A549 (cell line): Measurements from ENCODE around the gene ANTXR2. TPM values are rescaled to one million over a fixed set of nuclear protein-coding genes. Genes with fewer than 3 reads are reported as not detected.

Experiments
- ATAC-seq, 2 experiments: fragments of 200-7000 bp in 1 of 2; fragments of >200 bp in 1 of 2; cut with Nextera tagmentation in 1 of 2; cut with Tn5 transposase in 1 of 2; 3 replicates each; pipeline versions ENCODE4 v1.8.0 to v1.9.1; 2018 to 2020; ENCODE audit warnings: mild to moderate bottlenecking in 1 of 2, moderate library complexity in 1 of 2
- CTCF ChIA-PET: fragments of 300-600 bp; sonication (Branson Sonifier 250); formaldehyde crosslinking; extraction: SDS; loops from one replicate; lab custom pipeline; 2021; ENCODE audit warnings: antibody characterized with exemption, inconsistent platforms; lab: Yijun Ruan, JAX
- POLR2A ChIA-PET: fragments of 350-600 bp; formaldehyde crosslinking; extraction: SDS; loops from one replicate; lab custom pipeline; 2021; ENCODE audit warnings: antibody characterized with exemption, inconsistent platforms; lab: Yijun Ruan, JAX
- DNase-seq, 2 experiments: peaks; one replicate each; pipeline versions ENCODE4 v3.0.0 to v3.0.0-alpha.2; 2011 to 2016; ENCODE audit warnings: low read depth in 1 of 2, low spot score in 1 of 2
- FAIRE-seq: peaks from 2 replicates; lab custom pipeline; 2011; peaks lifted over from hg19 to GRCh38; lab: Jason Lieb, UNC
- H3K27ac ChIP-seq, 2 experiments: fragments of >200 bp; sonication (Bioruptor Twin); formaldehyde crosslinking; 3 replicates each; pipeline ENCODE4 v1.5.1; 2016 to 2017
- H3K4me1 ChIP-seq: fragments of >200 bp; sonication (Bioruptor Twin); formaldehyde crosslinking; 3 replicates; pipeline ENCODE4 v1.6.1; 2016
- H3K4me2 ChIP-seq: fragments of >200 bp; sonication (Bioruptor Twin); formaldehyde crosslinking; 3 replicates; pipeline ENCODE4 v1.6.1; 2016
- H3K4me3 ChIP-seq: fragments of >200 bp; sonication (Bioruptor Twin); formaldehyde crosslinking; 3 replicates; pipeline ENCODE4 v1.5.1; 2016
- H3K9me3 ChIP-seq: fragments of >200 bp; sonication (Bioruptor Twin); formaldehyde crosslinking; 3 replicates; pipeline ENCODE4 v1.6.1; 2016
- BHLHE40 ChIP-seq: IDR thresholded peaks from 2 replicates; pipeline ENCODE4 v1.6.1; 2012; ENCODE audit warnings: low read depth, low read length, inconsistent platforms
- CEBPB ChIP-seq, 2 experiments: fragments of >200 bp in 1 of 2; sonication (Bioruptor Twin) in 1 of 2; formaldehyde crosslinking in 1 of 2; IDR thresholded peaks; 2 replicates each; pipeline ENCODE4 v1.6.1; 2012 to 2016
- CHD2 ChIP-seq: fragments of 150-350 bp; IDR thresholded peaks from 2 replicates; pipeline ENCODE4 v1.6.1; 2014; ENCODE audit warnings: low read length; ENCODE audit not compliant: partially characterized antibody
- CHD4 ChIP-seq: fragments of 200-600 bp; sonication (generic); IDR thresholded peaks from 2 replicates; pipeline ENCODE4 v1.6.1; 2016; ENCODE audit warnings: antibody characterized with exemption, mild to moderate bottlenecking, borderline replicate concordance
- EHF ChIP-seq: fragments of 250-450 bp; sonication (Bioruptor Pico); IDR thresholded peaks from 2 replicates; pipeline ENCODE4 v1.5.0; 2020; ENCODE audit warnings: mild to moderate bottlenecking
- EHMT2 ChIP-seq: fragments of 200-600 bp; sonication (generic); IDR thresholded peaks from 2 replicates; pipeline ENCODE4 v1.6.1; 2016; ENCODE audit warnings: antibody characterized with exemption, low read depth, mild to moderate bottlenecking, moderate library complexity
- ESRRA ChIP-seq: fragments of 150-350 bp; IDR thresholded peaks from 2 replicates; pipeline ENCODE4 v1.6.1; 2014; ENCODE audit warnings: mild to moderate bottlenecking, low read length, borderline replicate concordance
- FOSB ChIP-seq: fragments of 250-450 bp; sonication (Bioruptor Pico); IDR thresholded peaks from 2 replicates; pipeline ENCODE4 v1.5.0; 2020; ENCODE audit warnings: mild to moderate bottlenecking, moderate library complexity
- FOXS1 ChIP-seq: fragments of 250-450 bp; sonication (Bioruptor Pico); IDR thresholded peaks from 2 replicates; pipeline ENCODE4 v1.5.0; 2020; ENCODE audit warnings: mild to moderate bottlenecking, moderate library complexity
- HES2 ChIP-seq: fragments of >200 bp; sonication (Bioruptor Twin); formaldehyde crosslinking; IDR thresholded peaks from 2 replicates; pipeline ENCODE4 v1.6.1; 2016
- HOXA7 ChIP-seq: fragments of 250-450 bp; sonication (Bioruptor Pico); IDR thresholded peaks from 2 replicates; pipeline ENCODE4 v1.5.0; 2020; ENCODE audit warnings: mild to moderate bottlenecking, moderate library complexity
- MYC ChIP-seq: IDR thresholded peaks from 2 replicates; pipeline ENCODE4 v1.6.1; 2012; ENCODE audit warnings: mild to moderate bottlenecking, inconsistent platforms, low read length, improper control_type of control experiment, borderline replicate concordance
- PBX3 ChIP-seq: IDR thresholded peaks from 2 replicates; pipeline ENCODE4 v1.6.1; 2012
- RCOR1 ChIP-seq: fragments of 150-350 bp; IDR thresholded peaks from 2 replicates; pipeline ENCODE4 v1.6.1; 2014; ENCODE audit warnings: antibody characterized with exemption, low read length, low read depth
- REST ChIP-seq: fragments of 200-600 bp; sonication (generic); IDR thresholded peaks from 2 replicates; pipeline ENCODE4 v1.6.1; 2016; ENCODE audit warnings: antibody characterized with exemption, mild to moderate bottlenecking, moderate library complexity
- RNF2 ChIP-seq: fragments of 200-600 bp; sonication (generic); IDR thresholded peaks from 2 replicates; pipeline ENCODE4 v1.6.1; 2016; ENCODE audit warnings: low read depth, mild to moderate bottlenecking, antibody characterized with exemption, moderate library complexity, borderline replicate concordance
- ZFP36 ChIP-seq: fragments of 450-650 bp; IDR thresholded peaks from 2 replicates; pipeline ENCODE4 v1.6.1; 2014; ENCODE audit warnings: borderline replicate concordance; ENCODE audit not compliant: partially characterized antibody
- ZSCAN20 ChIP-seq: fragments of 250-450 bp; sonication (Bioruptor Pico); IDR thresholded peaks from 2 replicates; pipeline ENCODE4 v1.8.0; 2022; ENCODE audit warnings: mild to moderate bottlenecking, moderate library complexity
- WGBS: methylation state at CpG from one replicate; pipeline ENCODE4 v1.1.6; 2017; ENCODE audit errors: missing lambda C conversion rate; 5-methylcytosine and 5-hydroxymethylcytosine counted together
- polyA plus RNA-seq, 4 experiments: library from polyadenylated mRNA; depleted of rRNA in 3 of 4; stranded (reverse); fragments of >200 nt; fragmentation: RNase III in 1 of 4; extraction: RNeasy Plus Mini Kit Qiagen cat#74134 plus additional on column Dnase treatment in 1 of 4; gene quantifications; 2 replicates in 3 of 4; 3 replicates in 1 of 4; pipeline ENCODE4 v1.2.3, GENCODE V29; 2011 to 2017
- TF ChIP-seq, protein P1 (sequence below): fragments of 450-650 bp; IDR thresholded peaks from 2 replicates; pipeline ENCODE4 v1.6.1; 2014; ENCODE audit warnings: antibody characterized with exemption
- TF ChIP-seq, protein P2 (sequence below): IDR thresholded peaks from 2 replicates; pipeline ENCODE4 v1.6.1; 2012
- TF ChIP-seq, protein P3 (sequence below): fragments of 150-350 bp; IDR thresholded peaks from 2 replicates; pipeline ENCODE4 v1.6.1; 2014; ENCODE audit warnings: low read depth, mild to moderate bottlenecking, low read length

ANTXR2 gene
- polyA plus RNA-seq, 2 of the 4 experiments (the other 2 are of a cell fraction), result 2.3 to 3.0 TPM

- TF ChIP-seq, protein P1, sequence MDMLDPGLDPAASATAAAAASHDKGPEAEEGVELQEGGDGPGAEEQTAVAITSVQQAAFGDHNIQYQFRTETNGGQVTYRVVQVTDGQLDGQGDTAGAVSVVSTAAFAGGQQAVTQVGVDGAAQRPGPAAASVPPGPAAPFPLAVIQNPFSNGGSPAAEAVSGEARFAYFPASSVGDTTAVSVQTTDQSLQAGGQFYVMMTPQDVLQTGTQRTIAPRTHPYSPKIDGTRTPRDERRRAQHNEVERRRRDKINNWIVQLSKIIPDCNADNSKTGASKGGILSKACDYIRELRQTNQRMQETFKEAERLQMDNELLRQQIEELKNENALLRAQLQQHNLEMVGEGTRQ, result no peak
Measured at GRCh38 chr4:79875344-79875899, 197.6 kb downstream of the ANTXR2 start (continued).

- ATAC-seq (no peak), FAIRE-seq (no peak), DNase-seq (no peak)
- POLR2A ChIA-PET, result no interaction called here
- 83% methylated on average over 2 of the region's 2 CpGs for WGBS
- Histone ChIP-seq H3K4me2 (no peak overlapping the region), H3K4me1 (no peaks in the 10 kb centered on the region), H3K4me3 (no peak overlapping the region), H3K27ac (no peak overlapping the region), H3K9me3 (no peaks in the 10 kb centered on the region)
- CTCF ChIA-PET, result no interaction called here
- TF ChIP-seq PBX3, result no peak
- no peak for TF ChIP-seq CHD4
- no peak for TF ChIP-seq HOXA7
- no peak for TF ChIP-seq RNF2
- TF ChIP-seq HES2, result no peak
- no peak for TF ChIP-seq EHF (CRISPR knock-in tag)
- no peak for TF ChIP-seq EHMT2
- no peak for TF ChIP-seq REST
- TF ChIP-seq CHD2, result no peak
- TF ChIP-seq RCOR1, result no peak
- no peak for TF ChIP-seq CEBPB (IDR thresholded peaks at IDR 0.05)
- no peak for TF ChIP-seq FOXS1 (CRISPR knock-in tag)
- no peak for TF ChIP-seq ZSCAN20 (CRISPR knock-in tag)
- no peak for TF ChIP-seq FOSB (CRISPR knock-in tag)
Measured at GRCh38 chr4:79874197-79874596, 198.8 kb downstream of the ANTXR2 start.

DNA sequence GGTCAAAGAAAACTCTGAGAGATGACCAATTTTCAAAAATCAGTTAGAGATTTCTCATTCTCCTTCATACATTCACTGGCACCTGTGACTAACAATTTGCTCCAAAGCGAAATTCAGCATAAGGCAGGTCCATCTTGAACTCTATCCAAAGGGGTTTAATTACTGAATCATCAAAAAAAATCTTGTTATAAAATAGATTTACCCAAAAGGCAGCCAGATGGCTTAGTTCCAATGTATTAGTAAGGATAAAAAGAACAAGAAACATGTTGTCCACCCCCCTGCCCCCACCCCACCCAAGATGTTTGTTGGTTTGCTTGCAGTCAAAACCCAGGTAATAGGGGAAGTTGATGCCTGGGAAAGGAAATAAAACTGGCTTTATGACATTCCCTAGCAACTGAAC, 200.3 kb downstream of the ANTXR2 start:
- no peak overlapping the region for H3K4me3 ChIP-seq
- DNase-seq, result no peak
- H3K4me2 ChIP-seq, result no peak overlapping the region
- H3K9me3 ChIP-seq, result no peaks in the 10 kb centered on the region
- no peak for ATAC-seq
- no peaks in the 10 kb centered on the region for H3K4me1 ChIP-seq
- ChIA-PET POLR2A (no interaction called here), CTCF (no interaction called here)
- no peak overlapping the region for H3K27ac ChIP-seq
- no peak for FAIRE-seq
- WGBS, result 4% methylated on average over 1 of the region's 1 CpG
- no peak for TF ChIP-seq RCOR1
- TF ChIP-seq EHMT2, result no peak
- TF ChIP-seq ZFP36, result no peak
- TF ChIP-seq FOSB (CRISPR knock-in tag), result no peak
- no peak for TF ChIP-seq REST
- no peak for TF ChIP-seq EHF (CRISPR knock-in tag)
- TF ChIP-seq RNF2, result no peak
- TF ChIP-seq, protein P2, sequence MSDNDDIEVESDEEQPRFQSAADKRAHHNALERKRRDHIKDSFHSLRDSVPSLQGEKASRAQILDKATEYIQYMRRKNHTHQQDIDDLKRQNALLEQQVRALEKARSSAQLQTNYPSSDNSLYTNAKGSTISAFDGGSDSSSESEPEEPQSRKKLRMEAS, result no peak
- no peak for TF ChIP-seq PBX3
- TF ChIP-seq ESRRA, result no peak
- no peak for TF ChIP-seq MYC
- TF ChIP-seq FOXS1 (CRISPR knock-in tag), result no peak
- TF ChIP-seq, protein P3, sequence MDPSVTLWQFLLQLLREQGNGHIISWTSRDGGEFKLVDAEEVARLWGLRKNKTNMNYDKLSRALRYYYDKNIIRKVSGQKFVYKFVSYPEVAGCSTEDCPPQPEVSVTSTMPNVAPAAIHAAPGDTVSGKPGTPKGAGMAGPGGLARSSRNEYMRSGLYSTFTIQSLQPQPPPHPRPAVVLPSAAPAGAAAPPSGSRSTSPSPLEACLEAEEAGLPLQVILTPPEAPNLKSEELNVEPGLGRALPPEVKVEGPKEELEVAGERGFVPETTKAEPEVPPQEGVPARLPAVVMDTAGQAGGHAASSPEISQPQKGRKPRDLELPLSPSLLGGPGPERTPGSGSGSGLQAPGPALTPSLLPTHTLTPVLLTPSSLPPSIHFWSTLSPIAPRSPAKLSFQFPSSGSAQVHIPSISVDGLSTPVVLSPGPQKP, result no peak
- TF ChIP-seq BHLHE40, result no peak
